Measurements from ENCODE around the gene KSR2.

- TF ChIP-seq, protein P1, sequence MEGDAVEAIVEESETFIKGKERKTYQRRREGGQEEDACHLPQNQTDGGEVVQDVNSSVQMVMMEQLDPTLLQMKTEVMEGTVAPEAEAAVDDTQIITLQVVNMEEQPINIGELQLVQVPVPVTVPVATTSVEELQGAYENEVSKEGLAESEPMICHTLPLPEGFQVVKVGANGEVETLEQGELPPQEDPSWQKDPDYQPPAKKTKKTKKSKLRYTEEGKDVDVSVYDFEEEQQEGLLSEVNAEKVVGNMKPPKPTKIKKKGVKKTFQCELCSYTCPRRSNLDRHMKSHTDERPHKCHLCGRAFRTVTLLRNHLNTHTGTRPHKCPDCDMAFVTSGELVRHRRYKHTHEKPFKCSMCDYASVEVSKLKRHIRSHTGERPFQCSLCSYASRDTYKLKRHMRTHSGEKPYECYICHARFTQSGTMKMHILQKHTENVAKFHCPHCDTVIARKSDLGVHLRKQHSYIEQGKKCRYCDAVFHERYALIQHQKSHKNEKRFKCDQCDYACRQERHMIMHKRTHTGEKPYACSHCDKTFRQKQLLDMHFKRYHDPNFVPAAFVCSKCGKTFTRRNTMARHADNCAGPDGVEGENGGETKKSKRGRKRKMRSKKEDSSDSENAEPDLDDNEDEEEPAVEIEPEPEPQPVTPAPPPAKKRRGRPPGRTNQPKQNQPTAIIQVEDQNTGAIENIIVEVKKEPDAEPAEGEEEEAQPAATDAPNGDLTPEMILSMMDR (IDR thresholded peaks at IDR 0.05): no peak
- no peak for TF ChIP-seq POLR2A (IDR thresholded peaks at IDR 0.05)
Measured at GRCh38 chr12:117966511-117966910, 2.3 kb downstream of the KSR2 start.
